HUDEP-2 (cell line): ENCODE data around the gene OR51B4.
A peak's percentile ranks its signal among the peaks of the same experiment; 100 is the strongest.
"Not testable (repeated sequence)": the region's sequence is repeated elsewhere in the genome, so short reads cannot be mapped to it uniquely, and the experiment has no call there.

Source experiments
- DNase-seq, 76 experiments: peaks; one replicate each; lab custom pipeline; 2025; ENCODE audit not compliant: unreplicated experiment in 76 of 76; lab: John Stamatoyannopoulos, UW

The OR51B4 gene

DNA sequence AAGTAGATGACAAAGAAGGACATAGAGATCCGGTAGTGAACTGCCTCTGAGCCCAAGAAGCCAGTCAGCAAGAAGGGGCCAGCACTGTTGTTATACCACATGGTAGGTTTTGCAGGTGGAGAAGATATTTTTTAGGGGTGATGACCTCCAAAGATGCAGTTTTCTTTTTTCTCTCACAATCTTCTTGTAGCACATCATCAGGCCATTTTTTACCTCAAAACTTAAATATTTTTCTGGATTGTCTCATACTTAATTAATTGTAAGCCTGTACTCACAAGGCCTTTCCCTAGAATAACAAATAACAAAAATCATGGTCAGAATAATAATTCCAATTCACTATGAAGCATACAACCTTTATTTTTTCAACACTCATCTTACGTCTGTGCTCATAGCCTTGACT lies at the start of gene OR51B4:
Gene OR51B4 (minus strand): TSS at position 101 of the 400 bp plus-strand sequence. CDS start 0 bp downstream, at position 101.
- DNase-seq = no peak

DNA sequence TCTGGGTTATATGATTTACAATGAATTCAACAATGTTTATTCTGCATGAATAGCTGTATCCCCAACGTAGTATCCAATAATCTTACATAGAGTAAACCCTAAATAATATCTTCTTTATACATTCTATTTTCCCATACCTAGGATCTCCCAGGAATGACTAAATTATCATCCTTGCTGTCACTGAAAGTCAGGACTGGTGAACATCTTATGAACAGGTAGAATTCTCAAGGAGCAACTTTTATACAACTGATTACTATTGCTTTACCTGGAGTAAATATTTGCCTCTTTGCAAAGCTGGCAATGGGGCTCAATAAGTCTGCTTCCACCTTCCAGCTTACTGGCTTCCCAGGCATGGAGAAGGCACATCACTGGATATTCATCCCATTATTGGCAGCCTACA lies 49.5 kb upstream of the OR51B4 start, which contains the start of gene OR51B6:
Gene OR51B6 (plus strand): TSS at position 301 of the 400 bp plus-strand sequence. CDS start 0 bp downstream, at position 301.
- DNase-seq = no peak

DNA sequence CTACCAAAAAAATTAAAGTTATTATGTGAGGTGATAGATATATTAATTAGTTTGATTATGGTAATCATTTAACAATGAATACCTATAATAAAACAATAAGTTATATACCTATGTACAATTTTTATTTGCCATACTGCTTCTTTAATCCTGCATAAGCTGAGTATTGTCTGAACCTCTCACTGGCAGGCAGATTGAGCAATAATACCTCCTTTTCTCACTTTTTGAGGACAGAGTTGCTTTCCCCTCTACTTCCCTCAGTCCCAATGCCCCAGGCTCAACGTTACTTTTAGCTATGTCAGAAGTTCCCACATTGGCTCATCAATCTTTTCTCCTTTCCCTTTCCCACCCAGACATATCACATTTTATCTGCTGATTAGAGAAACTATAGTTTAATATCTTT lies 47.8 kb upstream of the OR51B4 start:
- DNase-seq = no peak

- DNase-seq = peak in 56 of 76 experiments; percentile 1 to 72 (median 31)
These were observed 46.9 kb upstream of the OR51B4 start for GRCh38 chr11:5348551-5349194.

DNA sequence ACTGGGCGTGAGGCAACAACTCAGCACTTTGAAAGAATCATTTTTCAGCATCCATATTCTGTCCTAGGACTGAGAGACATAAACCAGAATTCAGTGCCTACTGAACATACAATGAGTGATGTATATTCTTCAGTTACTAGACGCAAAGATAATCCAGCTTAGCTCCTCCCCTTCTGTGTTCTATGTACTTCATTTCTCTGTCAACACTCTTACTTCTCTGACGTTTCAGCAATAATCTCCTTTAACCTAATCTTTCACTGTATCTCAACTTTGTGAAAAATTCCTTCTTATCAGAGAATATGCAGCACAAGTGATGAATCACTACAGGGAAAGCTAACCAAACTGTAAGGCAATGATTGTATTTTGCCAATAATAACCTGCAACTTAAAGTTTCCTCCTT lies 44.1 kb upstream of the OR51B4 start:
- DNase-seq = no peak

GRCh38 chr11:5343474-5344335 lies 42.0 kb upstream of the OR51B4 start, which contains the start of gene OR51B5:
Gene OR51B5 (minus strand): TSS chr11:5343524. CDS start chr11:5343524, 0 bp downstream.
- DNase-seq = no peak

DNA sequence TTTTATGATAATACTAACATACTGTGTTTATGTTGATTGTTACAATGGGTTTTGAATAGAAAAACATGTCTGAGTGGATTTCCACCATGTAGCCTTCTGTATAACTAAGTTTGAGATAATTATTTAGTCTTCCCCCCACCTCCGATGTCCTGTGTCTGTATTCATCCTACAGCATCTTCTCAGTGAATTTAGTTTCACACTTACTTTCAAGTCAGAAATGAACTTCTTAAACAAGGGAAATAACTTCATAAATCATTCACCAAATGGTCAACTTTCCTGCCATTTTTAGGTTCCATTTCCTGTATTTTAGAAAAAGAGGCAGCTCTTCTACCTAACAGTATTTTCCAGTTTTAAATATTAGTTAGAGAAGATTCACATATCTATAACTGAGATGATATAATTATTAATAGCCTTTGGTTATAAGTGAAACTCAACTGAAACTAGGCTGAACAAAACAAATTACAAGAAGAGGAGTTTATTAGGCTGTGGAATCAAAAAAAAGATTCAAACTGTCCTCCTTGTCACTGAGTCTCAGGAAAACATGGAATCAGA lies 38.1 kb upstream of the OR51B4 start:
- DNase-seq = no peak

DNA sequence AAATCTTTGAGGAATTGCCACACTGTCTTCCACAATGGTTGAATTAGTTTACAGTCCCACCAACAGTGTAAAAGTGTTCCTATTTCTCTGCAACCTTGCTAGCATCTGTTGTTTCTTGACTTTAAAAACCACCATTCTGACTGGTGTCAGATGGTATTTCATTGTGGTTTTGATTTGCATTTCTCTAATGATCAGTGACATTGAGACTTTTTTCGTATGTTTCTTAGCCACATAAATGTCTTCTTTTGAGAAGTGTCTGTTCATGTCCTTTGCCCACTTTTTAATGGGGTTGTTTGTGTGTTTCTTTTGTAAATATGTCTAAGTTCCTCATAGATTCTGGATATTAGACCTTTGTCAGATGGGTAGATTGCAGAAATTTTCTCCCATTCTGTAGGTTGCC lies 35.5 kb upstream of the OR51B4 start:
- not testable (repeated sequence) for DNase-seq

- DNase-seq = no peak
These were observed 34.6 kb upstream of the OR51B4 start for GRCh38 chr11:5336331-5336730.

- DNase-seq = peak in 39 of 76 experiments; percentile 0 to 82 (median 38)
These were observed 33.4 kb upstream of the OR51B4 start for GRCh38 chr11:5335170-5335569.

- DNase-seq = no peak
These were observed 22.5 kb upstream of the OR51B4 start, which contains the start of gene OR51B2 for GRCh38 chr11:5324197-5324596. Gene OR51B2 (minus strand): TSS chr11:5324297. CDS start chr11:5324297, 0 bp downstream.

DNA sequence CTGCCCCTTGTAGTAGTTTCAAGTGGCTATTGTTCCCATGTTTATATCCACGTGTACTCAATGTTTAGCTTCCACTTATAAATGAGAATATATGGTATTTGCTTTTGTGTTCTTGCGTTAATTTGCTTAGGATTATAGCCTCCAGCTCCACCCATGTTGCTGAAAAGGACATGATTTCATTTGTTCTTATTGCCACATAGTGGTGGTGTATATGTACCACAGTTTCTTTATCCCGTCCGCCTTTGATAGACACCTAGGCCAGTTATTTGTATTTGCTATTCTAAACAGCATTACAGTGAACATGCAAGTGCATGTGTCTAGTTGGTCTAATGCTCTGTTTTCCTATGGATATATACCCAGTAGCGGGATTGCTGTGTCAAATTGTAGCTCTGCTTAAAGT lies 15.5 kb upstream of the OR51B4 start:
- DNase-seq = peak in 6 of 76 experiments; percentile 1 to 33 (median 16)

DNA sequence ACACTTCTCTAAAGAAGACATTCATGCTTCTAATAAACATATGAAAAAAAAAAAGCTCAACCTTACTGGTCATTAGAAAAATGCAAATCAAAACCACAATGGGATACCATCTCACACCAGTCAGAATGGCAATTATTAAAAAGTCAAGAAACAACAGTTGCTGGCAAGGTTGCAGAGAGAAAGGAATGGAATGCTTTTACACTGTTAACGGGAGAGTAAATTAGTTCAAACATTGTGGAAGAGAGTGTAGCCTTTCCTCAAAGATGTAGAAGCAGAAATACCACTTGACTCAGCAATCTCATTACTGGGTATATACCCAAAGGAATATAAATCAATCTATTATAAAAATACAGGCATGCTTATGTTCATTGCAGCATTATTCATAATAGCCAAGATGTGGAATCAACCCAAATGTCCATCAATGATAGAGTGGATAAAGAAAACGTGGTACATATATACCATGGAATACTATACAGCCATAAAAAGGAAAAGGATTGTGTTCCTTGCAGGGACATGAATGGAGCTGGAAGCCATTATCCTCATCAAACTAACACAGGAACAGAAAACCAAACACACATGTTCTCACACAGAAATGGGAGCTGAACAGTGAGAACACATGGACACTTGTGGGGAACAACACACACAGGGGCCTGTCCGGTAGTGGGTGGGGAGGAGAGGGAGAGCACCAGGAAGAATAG lies 11.7 kb upstream of the OR51B4 start:
- not testable (repeated sequence) for DNase-seq

- no peak for DNase-seq
These were observed 8.7 kb upstream of the OR51B4 start for GRCh38 chr11:5310423-5310822.

GRCh38 chr11:5307256-5308019 lies 5.7 kb upstream of the OR51B4 start:
- no peak for DNase-seq

GRCh38 chr11:5304046-5304445 lies 2.3 kb upstream of the OR51B4 start:
- no peak for DNase-seq

GRCh38 chr11:5303626-5304025 lies 1.9 kb upstream of the OR51B4 start:
- peak in 35 of 76 experiments; percentile 9 to 93 (median 64) for DNase-seq

DNA sequence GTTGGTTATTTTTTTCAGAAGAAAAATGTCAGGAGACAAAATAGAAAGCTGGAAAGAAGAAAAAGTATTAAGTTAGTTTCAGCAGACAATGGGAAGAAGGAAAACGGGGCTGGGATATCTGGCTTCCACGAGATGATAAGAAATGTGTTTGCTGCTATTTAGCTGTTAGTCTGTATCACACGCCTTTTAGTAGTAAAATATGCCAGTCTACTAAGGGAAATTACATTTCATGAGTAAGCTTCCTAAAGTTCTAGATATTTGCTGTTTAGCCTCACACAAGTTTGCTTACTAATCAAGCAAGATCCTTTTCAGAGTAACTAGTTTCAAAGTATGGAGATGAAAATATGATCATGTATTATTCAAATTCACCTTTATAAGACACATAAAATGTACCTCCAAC lies 1.5 kb downstream of the OR51B4 start:
- DNase-seq = no peak

- no peak for DNase-seq
These were observed 3.3 kb downstream of the OR51B4 start for GRCh38 chr11:5298451-5298850.
